ENCODE results near the gene S1PR3. TPM values are rescaled to one million over a fixed set of nuclear protein-coding genes. Genes with fewer than 3 reads are reported as not detected.

The S1PR3 gene
- total and polyA plus RNA-seq, 9 donors, result 1.9 to 18.5 (median 5.9) TPM

DNA sequence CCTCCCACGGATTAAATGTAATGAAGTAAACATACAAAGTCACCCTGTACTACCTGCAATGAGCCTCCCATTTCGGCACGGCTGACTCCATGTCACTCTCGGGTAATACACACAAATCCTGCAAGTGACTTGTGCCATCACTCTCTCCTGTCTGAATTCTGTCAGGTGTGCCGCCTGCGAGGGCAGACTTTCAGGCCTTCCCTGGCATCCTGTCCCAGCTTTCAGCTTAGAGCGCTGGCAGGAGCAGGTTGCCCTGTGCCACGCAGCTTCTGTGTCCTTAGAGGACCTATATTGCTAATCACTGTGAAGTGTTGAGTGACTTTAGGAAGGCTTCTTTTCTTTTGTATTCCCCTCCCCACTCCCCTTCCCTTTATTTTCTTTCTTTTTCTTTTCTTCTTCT is 25.8 kb upstream of the S1PR3 start:
- H3K4me1 ChIP-seq (ENCODE audit: insufficient read depth), result no peaks in the 10 kb centered on the region
- no peaks in the 10 kb centered on the region for H3K27me3 ChIP-seq
- intact Hi-C loops (cut with DNase I), result no loop called here
- no peak overlapping the region for H3K27ac ChIP-seq
- no peaks in the 10 kb centered on the region for H3K36me3 ChIP-seq
- no peak overlapping the region for H3K4me3 ChIP-seq
- TF ChIP-seq EP300 (IDR thresholded peaks at IDR 0.05), result no peak
- TF ChIP-seq, protein P1, sequence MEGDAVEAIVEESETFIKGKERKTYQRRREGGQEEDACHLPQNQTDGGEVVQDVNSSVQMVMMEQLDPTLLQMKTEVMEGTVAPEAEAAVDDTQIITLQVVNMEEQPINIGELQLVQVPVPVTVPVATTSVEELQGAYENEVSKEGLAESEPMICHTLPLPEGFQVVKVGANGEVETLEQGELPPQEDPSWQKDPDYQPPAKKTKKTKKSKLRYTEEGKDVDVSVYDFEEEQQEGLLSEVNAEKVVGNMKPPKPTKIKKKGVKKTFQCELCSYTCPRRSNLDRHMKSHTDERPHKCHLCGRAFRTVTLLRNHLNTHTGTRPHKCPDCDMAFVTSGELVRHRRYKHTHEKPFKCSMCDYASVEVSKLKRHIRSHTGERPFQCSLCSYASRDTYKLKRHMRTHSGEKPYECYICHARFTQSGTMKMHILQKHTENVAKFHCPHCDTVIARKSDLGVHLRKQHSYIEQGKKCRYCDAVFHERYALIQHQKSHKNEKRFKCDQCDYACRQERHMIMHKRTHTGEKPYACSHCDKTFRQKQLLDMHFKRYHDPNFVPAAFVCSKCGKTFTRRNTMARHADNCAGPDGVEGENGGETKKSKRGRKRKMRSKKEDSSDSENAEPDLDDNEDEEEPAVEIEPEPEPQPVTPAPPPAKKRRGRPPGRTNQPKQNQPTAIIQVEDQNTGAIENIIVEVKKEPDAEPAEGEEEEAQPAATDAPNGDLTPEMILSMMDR (IDR thresholded peaks at IDR 0.05), result no peak
- no peak for TF ChIP-seq POLR2A (IDR thresholded peaks at IDR 0.05)
- no peak for DNase-seq
- WGBS, 3 donors, result 88 to 90% (median 90%) methylated on average over 8 of the region's 8 CpGs
- H3K9me3 ChIP-seq, result no peaks in the 10 kb centered on the region

DNA sequence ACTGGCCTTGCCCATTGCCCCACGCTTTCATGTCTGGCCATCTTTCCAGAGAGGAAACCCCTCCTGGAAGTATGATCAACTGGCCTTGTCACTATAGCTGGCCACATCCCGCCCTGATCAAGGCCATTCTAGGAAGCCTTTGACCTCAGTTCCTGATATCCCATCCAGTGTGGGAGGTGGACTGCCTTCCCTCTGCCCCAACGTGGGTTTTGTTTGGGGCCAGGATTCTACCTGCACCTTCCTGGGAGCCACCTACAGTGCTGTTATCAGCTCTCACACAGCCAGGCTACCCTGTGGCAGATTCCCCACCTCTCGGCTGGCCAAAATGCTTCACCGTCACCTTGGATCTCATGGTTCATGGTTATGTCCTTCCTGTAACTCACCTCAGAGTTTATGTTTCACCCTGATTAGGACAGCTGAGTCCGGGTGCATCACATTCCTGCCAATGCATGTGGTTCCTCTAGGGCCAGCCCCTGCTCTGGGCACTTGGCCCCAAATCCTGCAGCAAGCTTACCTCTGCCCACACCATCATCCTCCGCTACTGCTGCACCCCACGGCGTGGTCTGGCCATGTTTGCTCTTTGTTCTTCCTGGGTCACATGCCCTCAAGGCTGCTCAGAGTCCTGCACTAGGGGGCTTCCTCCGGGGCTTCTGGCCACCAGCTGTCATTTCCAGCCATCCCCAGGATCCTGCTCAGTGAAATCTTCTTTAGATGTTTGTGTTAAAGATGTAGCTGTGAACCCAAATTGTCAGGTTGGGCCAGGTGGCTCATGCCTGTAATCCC is 24.2 kb upstream of the S1PR3 start:
- Histone ChIP-seq H3K27me3 (no peaks in the 10 kb centered on the region), H3K36me3 (no peaks in the 10 kb centered on the region), H3K4me3 (no peak overlapping the region), H3K4me1 (ENCODE audit: insufficient read depth) (no peaks in the 10 kb centered on the region), H3K27ac (no peak overlapping the region), H3K9me3 (no peaks in the 10 kb centered on the region)
- TF ChIP-seq POLR2A (IDR thresholded peaks at IDR 0.05) (no peak), EP300 (IDR thresholded peaks at IDR 0.05) (no peak)
- TF ChIP-seq, protein P1 (IDR thresholded peaks at IDR 0.05), result no peak
- intact Hi-C loops (cut with DNase I), result no loop called here
- 80 to 83% (median 82%) methylated on average over 10 of the region's 10 CpGs for WGBS, 3 donors
- no peak for DNase-seq

DNA sequence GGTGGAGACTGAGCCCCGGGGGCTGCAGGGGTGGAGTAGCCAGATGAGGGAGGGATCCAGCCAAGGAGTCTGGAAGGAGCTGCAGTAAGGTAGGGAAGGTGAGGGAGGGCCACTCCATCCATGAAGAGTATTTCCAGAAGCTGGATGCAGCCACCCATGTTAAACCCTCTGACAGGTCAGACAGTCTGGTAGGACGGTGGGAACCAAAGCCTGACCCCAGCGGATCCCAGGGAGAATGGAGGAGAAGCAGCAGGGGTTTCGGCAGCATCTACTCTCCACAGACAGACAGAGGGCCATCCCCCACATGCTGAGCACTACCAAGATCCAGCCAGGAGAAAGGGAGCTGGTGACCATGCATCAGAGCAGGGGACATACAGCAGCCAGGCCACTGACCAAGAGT is 22.5 kb upstream of the S1PR3 start:
- no peak overlapping the region for H3K27ac ChIP-seq
- H3K36me3 ChIP-seq, result no peaks in the 10 kb centered on the region
- no peaks in the 10 kb centered on the region for H3K27me3 ChIP-seq
- 79 to 83% (median 81%) methylated on average over 4 of the region's 4 CpGs for WGBS, 3 donors
- intact Hi-C loops (cut with DNase I), result no loop called here
- DNase-seq, result no peak
- no peaks in the 10 kb centered on the region for H3K4me1 ChIP-seq (ENCODE audit: insufficient read depth)
- H3K4me3 ChIP-seq, result no peak overlapping the region
- no peaks in the 10 kb centered on the region for H3K9me3 ChIP-seq
- TF ChIP-seq POLR2A (IDR thresholded peaks at IDR 0.05) (no peak), EP300 (IDR thresholded peaks at IDR 0.05) (no peak)
- TF ChIP-seq, protein P1 (IDR thresholded peaks at IDR 0.05), result no peak

DNA sequence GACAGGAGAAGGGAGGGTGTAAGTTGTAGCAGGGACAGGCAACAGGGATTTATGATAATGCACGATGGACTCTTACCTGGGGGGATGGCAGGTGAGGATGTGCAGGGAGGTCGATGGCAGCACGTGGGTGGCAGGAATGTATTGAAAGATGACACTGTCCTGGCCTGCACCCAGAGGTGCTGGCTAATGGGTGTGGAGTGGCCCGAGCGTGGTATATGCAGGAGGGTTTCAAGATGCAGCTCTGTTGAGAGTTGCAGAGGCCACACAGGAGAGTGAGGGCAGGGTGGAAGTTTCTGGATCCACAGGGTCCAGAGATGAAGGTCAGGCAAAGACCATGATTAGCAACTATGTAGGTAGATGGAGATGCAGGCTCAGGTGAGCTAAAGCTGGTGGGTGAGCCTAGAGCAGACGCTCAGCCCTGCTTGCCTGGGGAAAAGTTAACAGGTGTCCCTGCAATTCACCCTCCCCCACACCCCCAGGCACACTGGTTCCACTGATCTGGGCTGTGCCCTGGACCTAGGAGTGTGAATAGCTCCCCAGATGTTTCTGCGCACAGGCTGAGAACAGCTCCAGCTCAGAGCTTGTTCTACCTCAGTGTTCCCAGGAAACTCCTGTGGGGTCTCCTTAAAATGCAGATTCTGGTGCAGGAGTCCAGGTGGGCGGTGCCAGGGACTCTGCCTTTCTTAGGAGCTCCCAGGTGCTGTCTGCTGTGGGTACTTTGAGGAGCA is 21.5 kb upstream of the S1PR3 start:
- H3K4me1 ChIP-seq (ENCODE audit: insufficient read depth), result no peaks in the 10 kb centered on the region
- TF ChIP-seq EP300 (IDR thresholded peaks at IDR 0.05) (no peak), POLR2A (IDR thresholded peaks at IDR 0.05) (no peak)
- TF ChIP-seq, protein P1 (IDR thresholded peaks at IDR 0.05), result no peak

More for the DNA sequence above, 21.5 kb upstream of the S1PR3 start:
- intact Hi-C loops (cut with DNase I), result no loop called here
- Histone ChIP-seq H3K27me3 (no peaks in the 10 kb centered on the region), H3K9me3 (no peaks in the 10 kb centered on the region), H3K36me3 (no peaks in the 10 kb centered on the region), H3K4me3 (no peak overlapping the region), H3K27ac (no peak overlapping the region)
- WGBS, 3 donors, result 69 to 73% (median 71%) methylated on average over 8 of the region's 8 CpGs
- no peak for DNase-seq

Measured in ovary (tissue), 9 donors.